D721Med (cell line): ENCODE data around the gene CPN2.

Source experiments
- DNase-seq: peaks from one replicate; pipeline ENCODE4 v3.0.0; 2011; ENCODE audit warnings: low spot score; ENCODE audit not compliant: insufficient read length
- FAIRE-seq: peaks from 2 replicates; lab custom pipeline; 2011; peaks lifted over from hg19 to GRCh38; lab: Jason Lieb, UNC
- TF ChIP-seq, protein P1 (sequence below): IDR thresholded peaks from 2 replicates; pipeline ENCODE4 v1.5.1; 2012; ENCODE audit warnings: mild to moderate bottlenecking, control low read depth; ENCODE audit not compliant: insufficient read depth; ENCODE audit errors: missing control alignments

CPN2 gene

DNA sequence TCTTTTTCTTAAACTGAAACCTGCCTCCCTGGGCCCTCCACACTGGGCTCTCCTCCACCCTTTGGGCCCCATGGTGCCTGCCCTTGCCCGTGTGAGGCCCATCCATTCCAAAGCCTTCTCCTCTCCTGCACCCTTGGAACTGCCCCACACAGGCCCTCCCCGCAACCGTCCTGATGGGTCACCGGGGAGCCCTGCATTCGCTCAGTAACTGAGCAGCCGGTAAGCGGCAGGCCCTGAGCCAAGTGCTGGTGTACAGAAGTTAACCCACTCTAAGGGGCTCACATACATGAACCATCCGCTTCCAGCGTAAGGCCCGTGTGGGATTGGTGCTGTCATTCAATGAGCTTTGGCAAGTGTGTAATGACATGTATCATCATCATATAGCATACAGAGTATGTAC, 23.8 kb upstream of the CPN2 start:
- FAIRE-seq (no peak), DNase-seq (no peak)
- TF ChIP-seq, protein P1, sequence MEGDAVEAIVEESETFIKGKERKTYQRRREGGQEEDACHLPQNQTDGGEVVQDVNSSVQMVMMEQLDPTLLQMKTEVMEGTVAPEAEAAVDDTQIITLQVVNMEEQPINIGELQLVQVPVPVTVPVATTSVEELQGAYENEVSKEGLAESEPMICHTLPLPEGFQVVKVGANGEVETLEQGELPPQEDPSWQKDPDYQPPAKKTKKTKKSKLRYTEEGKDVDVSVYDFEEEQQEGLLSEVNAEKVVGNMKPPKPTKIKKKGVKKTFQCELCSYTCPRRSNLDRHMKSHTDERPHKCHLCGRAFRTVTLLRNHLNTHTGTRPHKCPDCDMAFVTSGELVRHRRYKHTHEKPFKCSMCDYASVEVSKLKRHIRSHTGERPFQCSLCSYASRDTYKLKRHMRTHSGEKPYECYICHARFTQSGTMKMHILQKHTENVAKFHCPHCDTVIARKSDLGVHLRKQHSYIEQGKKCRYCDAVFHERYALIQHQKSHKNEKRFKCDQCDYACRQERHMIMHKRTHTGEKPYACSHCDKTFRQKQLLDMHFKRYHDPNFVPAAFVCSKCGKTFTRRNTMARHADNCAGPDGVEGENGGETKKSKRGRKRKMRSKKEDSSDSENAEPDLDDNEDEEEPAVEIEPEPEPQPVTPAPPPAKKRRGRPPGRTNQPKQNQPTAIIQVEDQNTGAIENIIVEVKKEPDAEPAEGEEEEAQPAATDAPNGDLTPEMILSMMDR: no peak

- TF ChIP-seq, protein P1: no peak
- no peak for FAIRE-seq
- no peak for DNase-seq
Observed at GRCh38 chr3:194373899-194374298, 22.8 kb upstream of the CPN2 start.

DNA sequence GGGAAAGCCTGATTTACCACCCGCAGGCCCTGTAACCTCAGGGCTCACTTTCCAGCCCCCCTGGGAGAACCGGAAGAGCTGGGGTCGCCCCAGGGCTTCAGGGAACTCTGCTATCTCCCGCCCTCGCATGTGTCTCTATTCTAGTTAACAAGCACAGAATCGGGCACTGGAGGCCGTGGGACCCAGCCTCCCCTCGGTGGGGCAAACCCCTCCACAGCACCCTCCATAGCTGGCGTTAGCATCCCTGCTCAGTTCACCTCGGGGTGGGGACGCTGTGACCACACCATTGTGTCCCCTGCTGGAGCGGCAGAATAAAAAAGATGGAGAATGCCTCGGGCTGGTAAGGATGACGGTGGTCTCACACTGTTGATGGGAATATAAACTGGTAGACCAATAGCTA, 21.9 kb upstream of the CPN2 start:
- FAIRE-seq (no peak), DNase-seq (no peak)
- TF ChIP-seq, protein P1: no peak

DNA sequence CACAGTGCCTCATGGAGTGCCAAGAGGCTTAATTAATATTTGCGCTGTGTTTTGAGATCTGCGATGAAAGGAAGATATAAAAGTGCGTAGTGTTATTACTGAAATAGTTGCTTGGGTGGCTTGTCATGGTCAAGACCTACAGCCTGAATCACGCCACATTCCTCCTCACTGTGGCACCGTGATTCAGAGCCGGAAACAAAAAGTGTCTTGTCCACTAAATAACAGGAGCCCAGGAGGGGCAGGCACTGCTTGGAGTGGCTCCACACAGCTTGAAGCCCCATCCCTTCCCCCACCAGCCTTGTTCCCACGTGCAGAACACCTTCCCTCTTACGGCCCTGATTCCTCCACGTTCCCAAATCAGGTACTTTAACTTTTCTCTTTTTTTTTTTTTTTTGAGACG, 19.6 kb upstream of the CPN2 start:
- DNase-seq: no peak
- TF ChIP-seq, protein P1: no peak
- no peak for FAIRE-seq

DNA sequence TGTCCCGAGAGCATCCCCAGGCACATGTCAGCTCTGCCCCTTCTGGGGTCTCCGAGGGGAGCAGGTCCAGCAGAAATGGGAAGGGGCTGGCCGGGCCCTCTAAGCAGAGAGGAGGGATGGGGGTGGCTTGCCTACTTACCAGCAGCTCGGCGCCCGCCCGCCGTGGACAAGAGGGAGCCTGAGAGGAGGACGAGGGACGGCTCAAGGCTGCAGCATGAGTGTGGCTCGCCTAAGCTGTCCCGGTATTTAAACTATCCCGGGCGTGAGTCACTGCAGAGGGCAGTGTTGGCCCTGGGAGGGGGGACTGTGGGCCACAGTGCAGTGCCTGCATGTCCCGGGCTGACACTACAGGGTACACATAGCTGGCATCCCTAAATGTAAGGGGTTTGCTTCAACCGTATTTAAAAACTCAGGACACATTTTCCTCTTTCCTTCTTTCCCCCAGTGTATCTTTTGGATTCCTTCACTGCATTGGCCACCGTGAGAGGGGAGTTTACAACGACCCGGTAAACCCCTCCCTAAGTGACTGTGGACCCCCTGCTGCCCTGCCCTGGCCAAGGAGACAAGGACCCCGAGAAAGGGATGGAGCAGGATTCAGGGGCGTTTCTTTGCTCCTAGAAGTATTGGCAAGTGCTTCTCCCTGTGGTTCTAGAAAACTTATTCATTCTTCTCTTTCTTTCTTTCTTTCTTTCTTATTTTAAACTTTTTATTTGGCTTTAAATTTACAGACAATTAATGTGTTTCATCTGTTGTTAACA, 18.6 kb upstream of the CPN2 start, which contains the start of gene LRRC15:
Gene LRRC15, minus strand, starts transcription at position 222 of the 758 bp plus-strand sequence. CDS start 8,700 bp downstream, outside the sequence.
- TF ChIP-seq, protein P1: peak; percentile 20
- DNase-seq (no peak), FAIRE-seq (no peak)

GRCh38 chr3:194368918-194369317, 17.8 kb upstream of the CPN2 start:
- DNase-seq (no peak), FAIRE-seq (no peak)
- TF ChIP-seq, protein P1: no peak
